ENCODE data around the gene OGFR.

OGFR gene

DNA sequence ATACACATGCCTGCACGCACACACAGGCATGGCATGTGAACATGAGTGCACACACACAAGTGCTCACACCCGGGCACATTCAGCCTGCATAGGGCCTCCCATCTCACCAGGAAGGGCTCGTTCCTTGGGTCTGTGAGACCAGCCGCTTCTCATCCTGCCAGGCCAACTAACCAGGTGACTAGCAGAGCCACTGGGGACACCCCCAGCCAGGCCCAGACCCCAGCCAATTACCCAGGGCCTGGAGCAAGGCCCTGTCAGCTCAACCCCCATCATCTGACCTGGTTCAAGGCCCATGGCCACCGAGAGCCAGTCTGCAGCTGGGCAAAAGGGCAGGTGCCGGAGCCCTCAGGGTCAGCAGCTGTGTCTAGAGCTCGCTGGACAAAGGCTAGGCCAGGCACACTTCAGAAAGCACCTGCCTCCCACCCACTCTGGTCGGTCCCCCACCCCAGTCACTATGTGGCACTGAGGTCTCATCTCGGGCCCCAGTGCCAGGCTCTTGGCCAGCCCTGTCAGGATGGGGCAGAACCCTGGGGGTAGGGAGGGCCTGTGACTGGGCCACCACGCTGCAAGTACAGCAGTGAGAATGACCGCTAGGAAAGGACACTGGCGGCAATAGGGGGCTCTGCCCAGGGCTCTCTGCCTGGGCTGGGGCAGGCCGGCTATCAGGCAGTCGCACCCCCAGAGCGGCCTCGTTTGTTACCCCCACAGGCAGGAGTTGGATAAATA lies 35.1 kb upstream of the OGFR start:
- TF ChIP-seq, protein P1, sequence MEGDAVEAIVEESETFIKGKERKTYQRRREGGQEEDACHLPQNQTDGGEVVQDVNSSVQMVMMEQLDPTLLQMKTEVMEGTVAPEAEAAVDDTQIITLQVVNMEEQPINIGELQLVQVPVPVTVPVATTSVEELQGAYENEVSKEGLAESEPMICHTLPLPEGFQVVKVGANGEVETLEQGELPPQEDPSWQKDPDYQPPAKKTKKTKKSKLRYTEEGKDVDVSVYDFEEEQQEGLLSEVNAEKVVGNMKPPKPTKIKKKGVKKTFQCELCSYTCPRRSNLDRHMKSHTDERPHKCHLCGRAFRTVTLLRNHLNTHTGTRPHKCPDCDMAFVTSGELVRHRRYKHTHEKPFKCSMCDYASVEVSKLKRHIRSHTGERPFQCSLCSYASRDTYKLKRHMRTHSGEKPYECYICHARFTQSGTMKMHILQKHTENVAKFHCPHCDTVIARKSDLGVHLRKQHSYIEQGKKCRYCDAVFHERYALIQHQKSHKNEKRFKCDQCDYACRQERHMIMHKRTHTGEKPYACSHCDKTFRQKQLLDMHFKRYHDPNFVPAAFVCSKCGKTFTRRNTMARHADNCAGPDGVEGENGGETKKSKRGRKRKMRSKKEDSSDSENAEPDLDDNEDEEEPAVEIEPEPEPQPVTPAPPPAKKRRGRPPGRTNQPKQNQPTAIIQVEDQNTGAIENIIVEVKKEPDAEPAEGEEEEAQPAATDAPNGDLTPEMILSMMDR (IDR thresholded peaks at IDR 0.05; ENCODE audit: control insufficient read depth, insufficient read depth, low read depth, low read length, missing control alignments), result no peak
- no peak for DNase-seq (ENCODE audit: low read depth)
- no peak overlapping the region for H3K4me3 ChIP-seq (ENCODE audit: control insufficient read depth, low read depth, low read length)

DNA sequence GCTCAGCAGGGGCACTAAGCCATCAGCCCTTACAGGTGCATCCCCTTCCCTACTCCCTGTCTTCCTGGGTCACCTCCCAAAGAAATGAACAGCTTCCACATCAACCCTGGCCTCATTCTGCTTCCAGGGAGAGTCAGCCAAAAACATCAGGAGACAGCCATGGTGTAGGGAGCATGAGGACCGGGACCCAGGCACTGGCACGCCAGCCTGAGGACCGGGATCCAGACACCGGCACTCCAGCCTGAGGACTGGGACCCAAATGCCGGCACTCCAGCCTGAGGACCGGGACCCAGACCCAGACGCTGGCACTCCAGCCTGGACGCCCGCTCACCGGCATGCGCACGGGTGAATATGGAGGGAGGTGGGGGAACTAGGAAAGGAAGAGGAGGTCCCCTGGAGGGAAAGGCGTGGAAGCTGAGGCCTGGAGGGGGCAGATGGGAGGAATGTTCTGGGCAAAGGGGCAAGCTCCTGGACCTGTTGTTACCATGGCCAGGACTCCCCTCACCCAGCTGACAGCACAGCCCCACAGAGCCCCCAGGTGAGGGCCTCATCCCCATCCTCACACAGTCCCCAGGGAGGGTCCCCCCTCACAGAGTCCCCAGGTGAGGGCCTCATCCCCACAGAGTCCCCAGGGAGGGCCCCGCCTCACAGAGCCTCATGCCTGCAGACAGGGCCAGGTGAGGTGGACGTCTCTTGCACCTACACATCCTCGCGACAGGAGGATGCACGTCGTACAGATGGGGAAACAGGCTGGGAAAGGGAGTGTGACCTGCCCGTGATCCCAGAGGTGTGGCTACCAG lies 34.3 kb upstream of the OGFR start:
- DNase-seq (ENCODE audit: low read depth), result no peak
- H3K4me3 ChIP-seq (ENCODE audit: control insufficient read depth, low read depth, low read length), result no peak overlapping the region
- TF ChIP-seq, protein P1 (IDR thresholded peaks at IDR 0.05; ENCODE audit: control insufficient read depth, insufficient read depth, low read depth, low read length, missing control alignments), result no peak

DNA sequence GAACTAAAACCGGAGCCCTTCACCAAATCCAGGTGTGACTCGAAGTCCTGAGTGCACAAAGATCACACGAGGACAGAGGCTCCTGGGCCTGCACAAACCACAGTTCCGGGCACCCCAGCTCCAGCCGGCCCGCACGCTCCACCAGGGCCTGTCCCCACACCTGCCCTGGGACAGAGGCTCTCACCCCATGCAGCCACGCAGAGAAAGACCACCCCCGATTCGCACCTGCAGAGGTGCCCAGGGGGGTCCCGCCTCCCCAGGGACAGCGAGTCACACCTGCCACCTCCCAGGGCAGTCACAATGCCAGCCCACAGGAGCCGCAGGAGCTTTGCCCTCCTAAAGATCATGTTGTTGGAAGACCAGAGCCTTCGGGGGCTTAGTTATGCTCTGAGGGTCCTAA lies 33.7 kb upstream of the OGFR start:
- TF ChIP-seq, protein P1 (IDR thresholded peaks at IDR 0.05; ENCODE audit: control insufficient read depth, insufficient read depth, low read depth, low read length, missing control alignments), result no peak
- H3K4me3 ChIP-seq (ENCODE audit: control insufficient read depth, low read depth, low read length), result no peak overlapping the region

DNA sequence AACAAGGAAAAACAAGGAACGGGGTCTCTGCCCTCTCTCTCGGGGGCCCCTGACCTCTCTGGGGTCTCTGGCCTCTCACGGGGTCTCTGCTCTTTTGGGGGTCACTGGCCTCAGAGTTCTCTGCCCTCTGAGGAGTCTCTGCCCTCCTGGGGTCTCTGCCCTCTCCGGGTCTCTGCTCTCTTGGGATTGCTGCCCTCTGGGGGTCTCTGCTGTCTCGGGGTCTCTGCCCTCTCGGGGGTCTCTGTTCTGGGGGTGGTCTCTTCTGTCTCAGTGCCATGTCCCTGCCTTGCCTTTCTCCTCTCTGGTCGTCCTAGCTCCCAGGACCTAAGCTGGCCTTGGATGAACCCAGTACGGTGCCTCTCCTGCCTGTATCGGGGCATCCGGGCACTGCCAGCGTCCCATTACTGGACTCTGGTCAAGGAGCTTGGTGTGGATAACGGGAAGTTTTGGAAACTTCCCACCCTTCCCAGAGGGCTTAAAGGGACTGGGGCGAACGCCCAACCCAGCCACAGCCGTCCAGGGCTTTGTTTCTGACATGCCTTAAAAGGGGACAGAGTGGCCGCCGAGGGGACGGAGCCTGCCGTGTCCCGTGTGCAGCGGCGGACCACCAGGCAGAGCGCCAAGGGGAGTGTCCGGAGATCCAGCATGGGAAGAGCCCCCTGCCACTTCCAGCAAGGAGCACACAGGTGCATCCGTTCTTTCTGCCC lies 33.1 kb upstream of the OGFR start:
- TF ChIP-seq, protein P1 (IDR thresholded peaks at IDR 0.05; ENCODE audit: control insufficient read depth, insufficient read depth, low read depth, low read length, missing control alignments), result no peak
- no peak for DNase-seq (ENCODE audit: low read depth)
- H3K4me3 ChIP-seq (ENCODE audit: control insufficient read depth, low read depth, low read length), result no peak overlapping the region

More for the DNA sequence above, 33.7 kb upstream of the OGFR start:
- no peak for DNase-seq (ENCODE audit: low read depth)

DNA sequence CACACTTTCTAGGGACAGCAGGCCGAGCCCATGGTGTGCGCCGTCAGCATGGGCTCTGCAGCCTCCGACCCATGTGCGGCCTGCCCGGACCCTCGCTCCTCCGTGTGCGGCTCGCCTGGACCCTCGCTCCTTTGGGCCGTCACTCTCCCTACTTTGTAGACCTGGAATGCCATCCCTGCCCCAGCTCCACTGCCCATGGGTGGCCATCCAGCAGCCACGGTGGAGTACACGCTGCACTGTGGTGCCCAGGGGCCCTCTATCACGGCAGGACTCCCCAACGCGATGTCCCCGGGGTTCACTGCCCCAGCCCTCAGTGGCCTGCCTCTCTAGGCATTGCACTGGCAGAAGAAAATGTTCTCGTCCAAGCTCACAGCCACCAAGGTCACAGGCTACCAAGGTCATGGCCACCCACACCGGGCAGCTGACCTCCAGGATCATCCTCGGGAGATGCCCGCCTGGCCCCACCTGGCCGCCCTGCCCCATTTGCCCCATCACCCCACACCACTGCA lies 32.5 kb upstream of the OGFR start:
- TF ChIP-seq, protein P1 (IDR thresholded peaks at IDR 0.05; ENCODE audit: control insufficient read depth, insufficient read depth, low read depth, low read length, missing control alignments), result no peak
- no peak overlapping the region for H3K4me3 ChIP-seq (ENCODE audit: control insufficient read depth, low read depth, low read length)
- no peak for DNase-seq (ENCODE audit: low read depth)

DNA sequence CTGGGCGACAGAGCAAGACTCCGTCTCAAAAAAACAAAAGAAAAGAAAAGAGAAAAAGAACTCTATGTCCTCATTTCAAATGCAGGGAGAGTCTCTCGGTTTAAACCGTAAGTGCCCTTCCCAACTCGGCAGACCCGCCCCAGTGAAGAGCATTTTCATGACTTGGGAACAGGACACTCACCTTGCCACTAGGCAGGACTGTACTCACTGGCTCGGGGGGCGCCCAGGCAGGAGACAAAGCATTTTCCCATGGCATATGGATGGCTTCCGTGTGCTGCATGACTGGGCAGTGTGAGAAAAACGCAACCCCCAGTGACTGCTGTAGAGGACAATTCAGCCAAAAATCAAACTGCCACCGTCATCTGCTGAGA lies 32.0 kb upstream of the OGFR start:
- TF ChIP-seq, protein P1 (IDR thresholded peaks at IDR 0.05; ENCODE audit: control insufficient read depth, insufficient read depth, low read depth, low read length, missing control alignments), result no peak
- DNase-seq (ENCODE audit: low read depth), result no peak
- H3K4me3 ChIP-seq (ENCODE audit: control insufficient read depth, low read depth, low read length), result no peak overlapping the region

Data from AG09309 (cell line).